Tibial nerve (tissue), 4 donors: ENCODE data around the gene BACH2.

Source experiments
- CTCF ChIP-seq, 5 experiments: fragments of 200-600 bp in 3 of 5; fragments of 450-650 bp in 2 of 5; sonication (generic) in 3 of 5; IDR thresholded peaks; one replicate each; pipeline ENCODE4 v1.5.1; 2016 to 2019; ENCODE audit warnings: antibody characterized with exemption in 5 of 5, mild to moderate bottlenecking in 3 of 5, moderate library complexity in 2 of 5
- EP300 ChIP-seq, 2 donors: sonication (generic); formaldehyde crosslinking; IDR thresholded peaks; one replicate each; pipeline ENCODE4 v1.6.1; 2017; ENCODE audit warnings: antibody characterized with exemption in 2 of 2, mild to moderate bottlenecking in 1 of 2

GRCh38 chr6:89959883-89960282 is 336.8 kb downstream of the BACH2 start:
- TF ChIP-seq CTCF (IDR thresholded peaks at IDR 0.05) (no peak), EP300 (IDR thresholded peaks at IDR 0.05) (no peak)
